ENCODE data around the gene CAMK4.

CAMK4 gene

DNA sequence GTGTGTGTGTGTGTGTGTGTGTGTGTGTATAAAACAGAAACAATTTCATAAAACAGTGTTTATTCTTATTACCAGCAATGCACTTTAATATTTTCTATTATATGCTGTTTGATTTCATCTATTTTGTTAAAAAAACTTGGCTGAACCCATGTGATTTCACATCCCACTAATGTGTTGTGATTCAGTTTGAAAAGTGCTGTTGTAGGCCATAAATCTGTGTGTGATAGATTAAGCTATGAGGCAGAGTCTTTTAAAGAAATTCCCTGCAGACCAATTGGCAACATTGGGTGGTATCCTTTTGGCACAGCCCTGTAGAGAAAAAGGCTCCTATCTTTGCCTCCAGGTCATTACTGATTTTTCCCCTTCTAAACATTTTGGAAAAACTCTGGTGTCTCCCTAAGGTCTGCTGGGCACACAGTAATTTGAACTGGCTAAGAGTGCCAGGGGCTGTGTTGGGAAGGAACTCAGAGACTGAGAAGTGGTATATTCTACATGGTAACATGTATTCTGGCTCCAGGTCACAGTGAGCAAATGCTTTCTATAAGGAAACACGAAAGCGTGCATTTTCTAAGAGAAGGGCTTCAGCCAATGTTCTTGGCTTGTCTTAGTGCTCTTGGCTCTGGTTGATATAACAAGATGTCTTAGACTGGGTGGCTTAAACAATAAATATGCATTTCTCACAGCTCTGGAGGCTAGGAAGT is 4.5 kb downstream of the CAMK4 start:
- TF ChIP-seq POLR2AphosphoS5 (IDR thresholded peaks at IDR 0.05; ENCODE audit: low read depth) = no peak
- TF ChIP-seq SPI1 (IDR thresholded peaks at IDR 0.05; ENCODE audit: borderline replicate concordance, low read depth) = no peak
- TF ChIP-seq, protein P1, sequence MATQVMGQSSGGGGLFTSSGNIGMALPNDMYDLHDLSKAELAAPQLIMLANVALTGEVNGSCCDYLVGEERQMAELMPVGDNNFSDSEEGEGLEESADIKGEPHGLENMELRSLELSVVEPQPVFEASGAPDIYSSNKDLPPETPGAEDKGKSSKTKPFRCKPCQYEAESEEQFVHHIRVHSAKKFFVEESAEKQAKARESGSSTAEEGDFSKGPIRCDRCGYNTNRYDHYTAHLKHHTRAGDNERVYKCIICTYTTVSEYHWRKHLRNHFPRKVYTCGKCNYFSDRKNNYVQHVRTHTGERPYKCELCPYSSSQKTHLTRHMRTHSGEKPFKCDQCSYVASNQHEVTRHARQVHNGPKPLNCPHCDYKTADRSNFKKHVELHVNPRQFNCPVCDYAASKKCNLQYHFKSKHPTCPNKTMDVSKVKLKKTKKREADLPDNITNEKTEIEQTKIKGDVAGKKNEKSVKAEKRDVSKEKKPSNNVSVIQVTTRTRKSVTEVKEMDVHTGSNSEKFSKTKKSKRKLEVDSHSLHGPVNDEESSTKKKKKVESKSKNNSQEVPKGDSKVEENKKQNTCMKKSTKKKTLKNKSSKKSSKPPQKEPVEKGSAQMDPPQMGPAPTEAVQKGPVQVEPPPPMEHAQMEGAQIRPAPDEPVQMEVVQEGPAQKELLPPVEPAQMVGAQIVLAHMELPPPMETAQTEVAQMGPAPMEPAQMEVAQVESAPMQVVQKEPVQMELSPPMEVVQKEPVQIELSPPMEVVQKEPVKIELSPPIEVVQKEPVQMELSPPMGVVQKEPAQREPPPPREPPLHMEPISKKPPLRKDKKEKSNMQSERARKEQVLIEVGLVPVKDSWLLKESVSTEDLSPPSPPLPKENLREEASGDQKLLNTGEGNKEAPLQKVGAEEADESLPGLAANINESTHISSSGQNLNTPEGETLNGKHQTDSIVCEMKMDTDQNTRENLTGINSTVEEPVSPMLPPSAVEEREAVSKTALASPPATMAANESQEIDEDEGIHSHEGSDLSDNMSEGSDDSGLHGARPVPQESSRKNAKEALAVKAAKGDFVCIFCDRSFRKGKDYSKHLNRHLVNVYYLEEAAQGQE (IDR thresholded peaks at IDR 0.05; ENCODE audit: insufficient replicate concordance, low read depth) = no peak
- TF ChIP-seq, protein P2, sequence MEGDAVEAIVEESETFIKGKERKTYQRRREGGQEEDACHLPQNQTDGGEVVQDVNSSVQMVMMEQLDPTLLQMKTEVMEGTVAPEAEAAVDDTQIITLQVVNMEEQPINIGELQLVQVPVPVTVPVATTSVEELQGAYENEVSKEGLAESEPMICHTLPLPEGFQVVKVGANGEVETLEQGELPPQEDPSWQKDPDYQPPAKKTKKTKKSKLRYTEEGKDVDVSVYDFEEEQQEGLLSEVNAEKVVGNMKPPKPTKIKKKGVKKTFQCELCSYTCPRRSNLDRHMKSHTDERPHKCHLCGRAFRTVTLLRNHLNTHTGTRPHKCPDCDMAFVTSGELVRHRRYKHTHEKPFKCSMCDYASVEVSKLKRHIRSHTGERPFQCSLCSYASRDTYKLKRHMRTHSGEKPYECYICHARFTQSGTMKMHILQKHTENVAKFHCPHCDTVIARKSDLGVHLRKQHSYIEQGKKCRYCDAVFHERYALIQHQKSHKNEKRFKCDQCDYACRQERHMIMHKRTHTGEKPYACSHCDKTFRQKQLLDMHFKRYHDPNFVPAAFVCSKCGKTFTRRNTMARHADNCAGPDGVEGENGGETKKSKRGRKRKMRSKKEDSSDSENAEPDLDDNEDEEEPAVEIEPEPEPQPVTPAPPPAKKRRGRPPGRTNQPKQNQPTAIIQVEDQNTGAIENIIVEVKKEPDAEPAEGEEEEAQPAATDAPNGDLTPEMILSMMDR (IDR thresholded peaks at IDR 0.05; ENCODE audit: insufficient read depth, low read length) = no peak
- no peak for TF ChIP-seq GABPA (IDR thresholded peaks at IDR 0.05; ENCODE audit: low read depth)
- no peak for DNase-seq (ENCODE audit: low read depth in 1 of 2, low spot score in 1 of 2)
- no peak overlapping the region for H3K27ac ChIP-seq (replicated peaks)
- H3K4me3 ChIP-seq (replicated peaks; ENCODE audit: insufficient read depth, low read length) = no peak overlapping the region
- peaks cover 5% of the 10 kb centered on the region for H3K27me3 ChIP-seq (ENCODE audit: insufficient read depth, poor library complexity, severe bottlenecking)

DNA sequence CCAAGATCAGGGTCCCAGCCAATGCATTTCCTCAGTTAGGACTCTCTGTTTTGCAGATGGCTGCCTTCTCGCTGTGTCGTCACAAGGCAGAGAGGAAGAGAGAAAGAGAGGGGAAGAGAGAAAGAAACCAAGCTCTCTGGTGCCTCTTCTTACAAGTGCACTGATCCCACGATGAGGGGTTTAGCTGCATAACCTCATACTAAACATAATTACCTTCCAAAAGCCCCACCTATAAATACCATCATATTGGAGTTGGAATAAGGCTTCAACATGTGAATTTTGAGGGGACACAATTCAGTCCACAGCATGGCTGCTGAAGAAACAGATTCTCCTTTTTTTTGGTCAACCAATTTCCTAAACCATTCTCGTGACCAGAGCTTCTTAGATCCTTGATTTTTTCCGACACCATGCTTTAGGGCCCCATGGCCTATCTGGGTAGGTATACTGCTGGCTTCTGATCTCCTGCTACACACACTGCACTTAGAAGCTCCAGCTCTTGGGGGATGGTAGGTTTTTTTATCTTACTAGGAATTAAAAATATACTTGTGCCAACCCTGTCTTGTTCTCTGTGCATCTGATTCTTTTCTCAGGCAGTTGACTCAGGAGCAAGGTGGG is 5.1 kb downstream of the CAMK4 start:
- Histone ChIP-seq H3K4me3 (replicated peaks; ENCODE audit: insufficient read depth, low read length) (no peak overlapping the region), H3K27me3 (ENCODE audit: insufficient read depth, poor library complexity, severe bottlenecking) (peaks cover 5% of the 10 kb centered on the region), H3K27ac (replicated peaks) (no peak overlapping the region)
- TF ChIP-seq POLR2AphosphoS5 (IDR thresholded peaks at IDR 0.05; ENCODE audit: low read depth) (no peak), SPI1 (IDR thresholded peaks at IDR 0.05; ENCODE audit: borderline replicate concordance, low read depth) (no peak), GABPA (IDR thresholded peaks at IDR 0.05; ENCODE audit: low read depth) (no peak)
- TF ChIP-seq, protein P2 (IDR thresholded peaks at IDR 0.05; ENCODE audit: insufficient read depth, low read length) = no peak
- TF ChIP-seq, protein P1 (IDR thresholded peaks at IDR 0.05; ENCODE audit: insufficient replicate concordance, low read depth) = no peak
- DNase-seq (ENCODE audit: low read depth in 1 of 2, low spot score in 1 of 2) = no peak

DNA sequence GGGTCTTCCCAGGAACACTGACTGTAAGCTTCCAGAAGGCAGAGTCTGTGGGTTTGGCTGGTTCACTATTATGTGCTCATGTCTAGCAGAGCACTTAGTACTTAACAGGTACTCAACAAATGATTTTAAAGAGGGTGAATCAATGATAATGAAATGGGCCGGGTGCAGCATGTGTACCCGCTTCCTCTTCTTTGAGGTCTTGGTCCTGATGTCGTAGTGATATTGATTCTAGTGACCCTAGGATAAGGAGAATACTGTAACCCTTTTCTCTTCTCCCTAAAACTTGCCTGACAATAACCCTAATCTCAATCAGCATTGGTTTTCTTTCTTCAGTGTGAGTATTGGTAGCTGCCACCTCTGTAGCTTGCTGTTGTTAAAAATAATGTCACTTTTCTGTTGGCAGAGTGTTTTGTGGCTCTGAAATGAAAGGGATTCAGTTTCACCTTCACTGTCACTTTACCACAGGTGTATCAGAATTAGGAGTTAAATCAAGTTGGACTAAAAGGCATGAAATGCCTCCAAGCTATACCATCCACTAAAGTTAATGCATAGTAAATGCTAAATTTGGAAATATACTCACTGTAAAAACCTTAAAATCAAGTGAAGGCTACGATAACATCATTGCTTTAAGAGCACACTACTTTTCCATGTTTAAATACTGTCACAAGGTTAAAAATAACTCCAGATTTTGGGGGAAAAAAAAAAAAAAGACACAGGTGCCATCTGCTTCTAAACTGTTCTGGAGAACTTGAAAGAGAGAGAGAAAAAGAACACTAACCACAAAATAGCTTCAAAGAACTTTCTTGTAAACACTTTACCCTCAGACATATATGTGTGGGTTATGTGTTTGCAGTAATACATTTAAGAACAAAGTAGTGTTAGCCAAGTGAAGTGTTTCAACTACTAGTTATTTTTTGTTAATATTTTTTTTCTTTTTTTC is 6.0 kb downstream of the CAMK4 start:
- H3K27ac ChIP-seq (replicated peaks) = no peak overlapping the region
- no peak overlapping the region for H3K4me3 ChIP-seq (replicated peaks; ENCODE audit: insufficient read depth, low read length)
- DNase-seq (ENCODE audit: low read depth in 1 of 2, low spot score in 1 of 2) = no peak
- no peaks in the 10 kb centered on the region for H3K27me3 ChIP-seq (ENCODE audit: insufficient read depth, poor library complexity, severe bottlenecking)
- TF ChIP-seq, protein P1 (IDR thresholded peaks at IDR 0.05; ENCODE audit: insufficient replicate concordance, low read depth) = no peak
- TF ChIP-seq GABPA (IDR thresholded peaks at IDR 0.05; ENCODE audit: low read depth) (no peak), POLR2AphosphoS5 (IDR thresholded peaks at IDR 0.05; ENCODE audit: low read depth) (no peak), SPI1 (IDR thresholded peaks at IDR 0.05; ENCODE audit: borderline replicate concordance, low read depth) (no peak)
- TF ChIP-seq, protein P2 (IDR thresholded peaks at IDR 0.05; ENCODE audit: insufficient read depth, low read length) = no peak

All from HL-60 (cell line).